Stomach (tissue), 4 donors: ENCODE measurements around the gene GET3.

ENCODE experiments used
- EP300 ChIP-seq: sonication (generic); formaldehyde crosslinking; IDR thresholded peaks from one replicate; pipeline ENCODE4 v1.6.1; 2017; ENCODE audit warnings: antibody characterized with exemption
- POLR2A ChIP-seq, 4 donors: fragments of 450-650 bp; IDR thresholded peaks; one replicate each; pipeline ENCODE4 v1.6.1; 2016; ENCODE audit warnings: antibody characterized with exemption in 4 of 4, control low read depth in 2 of 4, mild to moderate bottlenecking in 1 of 4, moderate library complexity in 1 of 4
- POLR2AphosphoS5 ChIP-seq, 3 donors: sonication (generic); formaldehyde crosslinking; IDR thresholded peaks; one replicate each; pipeline ENCODE4 v1.6.1; 2016; ENCODE audit warnings: antibody characterized with exemption in 3 of 3
- TF ChIP-seq, protein P1 (sequence below), 7 experiments: fragments of 450-650 bp in 4 of 7; fragments of 200-600 bp in 3 of 7; sonication (generic) in 3 of 7; IDR thresholded peaks; one replicate each; pipeline ENCODE4 v1.5.1; 2016 to 2019; ENCODE audit warnings: antibody characterized with exemption in 7 of 7, control low read depth in 2 of 7, mild to moderate bottlenecking in 1 of 7

DNA sequence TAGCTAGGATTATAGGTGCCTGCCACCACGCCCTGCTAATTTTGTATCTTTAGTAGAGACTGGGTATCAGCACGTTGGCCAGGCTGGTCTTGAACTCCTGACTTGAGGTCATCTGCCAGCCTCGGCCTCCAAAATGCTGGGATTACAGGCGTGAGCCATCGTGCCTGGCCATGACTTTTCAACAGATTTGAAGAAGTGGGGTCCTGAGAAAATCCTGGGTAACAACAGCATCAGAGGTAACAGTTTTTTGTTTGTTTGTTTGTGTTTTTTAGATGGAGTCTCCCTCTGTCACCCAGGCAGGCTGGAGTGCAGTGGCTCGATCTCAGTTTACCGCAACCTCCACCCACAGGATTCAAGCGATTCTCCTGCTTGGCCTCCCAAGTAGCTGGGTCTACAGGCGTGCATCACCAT is 57.7 kb downstream of the GET3 start:
- TF ChIP-seq POLR2A (IDR thresholded peaks at IDR 0.05) (no peak), POLR2AphosphoS5 (IDR thresholded peaks at IDR 0.05) (peak in 1 of 3 donors; percentile 38), EP300 (no peak)
- TF ChIP-seq, protein P1, sequence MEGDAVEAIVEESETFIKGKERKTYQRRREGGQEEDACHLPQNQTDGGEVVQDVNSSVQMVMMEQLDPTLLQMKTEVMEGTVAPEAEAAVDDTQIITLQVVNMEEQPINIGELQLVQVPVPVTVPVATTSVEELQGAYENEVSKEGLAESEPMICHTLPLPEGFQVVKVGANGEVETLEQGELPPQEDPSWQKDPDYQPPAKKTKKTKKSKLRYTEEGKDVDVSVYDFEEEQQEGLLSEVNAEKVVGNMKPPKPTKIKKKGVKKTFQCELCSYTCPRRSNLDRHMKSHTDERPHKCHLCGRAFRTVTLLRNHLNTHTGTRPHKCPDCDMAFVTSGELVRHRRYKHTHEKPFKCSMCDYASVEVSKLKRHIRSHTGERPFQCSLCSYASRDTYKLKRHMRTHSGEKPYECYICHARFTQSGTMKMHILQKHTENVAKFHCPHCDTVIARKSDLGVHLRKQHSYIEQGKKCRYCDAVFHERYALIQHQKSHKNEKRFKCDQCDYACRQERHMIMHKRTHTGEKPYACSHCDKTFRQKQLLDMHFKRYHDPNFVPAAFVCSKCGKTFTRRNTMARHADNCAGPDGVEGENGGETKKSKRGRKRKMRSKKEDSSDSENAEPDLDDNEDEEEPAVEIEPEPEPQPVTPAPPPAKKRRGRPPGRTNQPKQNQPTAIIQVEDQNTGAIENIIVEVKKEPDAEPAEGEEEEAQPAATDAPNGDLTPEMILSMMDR (IDR thresholded peaks at IDR 0.05): no peak
